Suprapubic skin (tissue), 4 donors: ENCODE data around the gene GNAI1. TPM values are rescaled to one million over a fixed set of nuclear protein-coding genes. Genes with fewer than 3 reads are reported as not detected.

Experiments
- DNase-seq, 2 donors: peaks; one replicate each; pipeline ENCODE4 v3.0.0-alpha.2; 2019; ENCODE audit warnings: low spot score in 2 of 2
- H3K27ac ChIP-seq: fragments of 200-600 bp; sonication (generic); one replicate; pipeline ENCODE4 v1.5.1; 2019
- H3K27me3 ChIP-seq: fragments of 200-600 bp; sonication (generic); one replicate; pipeline ENCODE4 v1.5.1; 2019
- H3K36me3 ChIP-seq: fragments of 200-600 bp; sonication (generic); one replicate; pipeline ENCODE4 v1.5.1; 2019
- H3K4me1 ChIP-seq: fragments of 200-600 bp; sonication (generic); one replicate; pipeline ENCODE4 v1.5.1; 2019
- H3K4me3 ChIP-seq: fragments of 200-600 bp; sonication (generic); one replicate; pipeline ENCODE4 v1.5.1; 2019; ENCODE audit warnings: mild to moderate bottlenecking
- H3K9me3 ChIP-seq: fragments of 200-600 bp; sonication (generic); one replicate; pipeline ENCODE4 v1.5.1; 2019
- EP300 ChIP-seq: sonication (generic); formaldehyde crosslinking; IDR thresholded peaks from one replicate; pipeline ENCODE4 v1.6.1; 2017; ENCODE audit warnings: antibody characterized with exemption
- POLR2A ChIP-seq, 2 donors: fragments of 450-650 bp; IDR thresholded peaks; one replicate each; pipeline ENCODE4 v1.6.1; 2017; ENCODE audit warnings: antibody characterized with exemption in 2 of 2, mild to moderate bottlenecking in 2 of 2, moderate library complexity in 2 of 2
- POLR2AphosphoS5 ChIP-seq, 3 donors: sonication (generic); formaldehyde crosslinking; IDR thresholded peaks; one replicate each; pipeline ENCODE4 v1.6.1; 2017; ENCODE audit warnings: antibody characterized with exemption in 3 of 3
- WGBS: methylation state at CpG from one replicate; pipeline ENCODE4 v1.1.5; 2018; 5-methylcytosine and 5-hydroxymethylcytosine counted together
- total RNA-seq, 4 donors: library from RNA; depleted of rRNA; stranded (reverse); fragments of >200 nt; gene quantifications; one replicate each; pipeline ENCODE4 v1.1.0, GENCODE V29; 2016
- TF ChIP-seq, protein P1 (sequence below), 2 donors: fragments of 200-600 bp in 1 of 2; fragments of 450-650 bp in 1 of 2; sonication (generic) in 1 of 2; IDR thresholded peaks; one replicate each; pipeline ENCODE4 v1.5.1; 2016 to 2019; ENCODE audit warnings: antibody characterized with exemption in 2 of 2, mild to moderate bottlenecking in 1 of 2, moderate library complexity in 1 of 2

Gene GNAI1
- total RNA-seq, 4 donors from 2014 or later = 64.9 to 87.9 (median 72.1) TPM

DNA sequence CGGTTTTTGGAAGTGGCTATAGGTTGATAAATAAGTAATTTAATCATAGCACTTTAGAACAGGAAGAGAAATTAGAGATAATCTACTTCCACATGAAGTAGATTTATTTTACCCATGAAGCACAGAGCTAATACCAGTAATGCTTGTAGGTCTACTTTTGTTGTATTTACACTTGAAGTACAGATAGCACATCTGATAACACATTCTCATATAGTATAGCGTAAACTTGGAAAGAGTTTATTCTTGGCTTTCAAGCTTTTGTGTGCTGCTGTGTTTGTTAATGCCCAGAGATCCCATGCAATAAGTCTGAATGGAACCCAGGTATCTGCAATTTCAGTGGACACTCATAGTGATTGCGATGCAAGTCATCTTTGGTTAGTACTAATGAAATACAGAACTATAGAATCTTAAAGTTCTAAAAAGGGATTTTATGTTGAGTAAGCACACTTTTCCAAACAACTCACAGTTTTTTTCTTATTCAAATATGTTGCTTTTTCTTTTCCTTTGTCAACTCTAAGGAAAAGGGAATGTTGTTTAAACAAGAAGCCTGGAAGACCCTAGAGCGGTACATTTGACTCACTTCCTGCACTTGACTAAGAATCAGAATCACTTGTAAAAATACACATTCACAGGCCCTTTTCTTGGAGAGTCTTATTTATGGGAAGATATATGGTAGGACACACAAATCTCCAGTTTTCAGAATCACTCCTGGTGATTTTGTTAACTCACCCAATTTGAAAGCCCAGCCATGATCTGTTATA, 105.8 kb downstream of the GNAI1 start:
- Histone ChIP-seq H3K27me3 (no peaks in the 10 kb centered on the region), H3K9me3 (no peaks in the 10 kb centered on the region), H3K27ac (no peak overlapping the region), H3K36me3 (no peaks in the 10 kb centered on the region), H3K4me3 (no peak overlapping the region), H3K4me1 (peaks cover 4% of the 10 kb centered on the region)
- no peak for DNase-seq
- WGBS = 87% methylated on average over 4 of the region's 4 CpGs
- no peak for TF ChIP-seq POLR2A (IDR thresholded peaks at IDR 0.05)
- TF ChIP-seq EP300 = no peak
- TF ChIP-seq, protein P1, sequence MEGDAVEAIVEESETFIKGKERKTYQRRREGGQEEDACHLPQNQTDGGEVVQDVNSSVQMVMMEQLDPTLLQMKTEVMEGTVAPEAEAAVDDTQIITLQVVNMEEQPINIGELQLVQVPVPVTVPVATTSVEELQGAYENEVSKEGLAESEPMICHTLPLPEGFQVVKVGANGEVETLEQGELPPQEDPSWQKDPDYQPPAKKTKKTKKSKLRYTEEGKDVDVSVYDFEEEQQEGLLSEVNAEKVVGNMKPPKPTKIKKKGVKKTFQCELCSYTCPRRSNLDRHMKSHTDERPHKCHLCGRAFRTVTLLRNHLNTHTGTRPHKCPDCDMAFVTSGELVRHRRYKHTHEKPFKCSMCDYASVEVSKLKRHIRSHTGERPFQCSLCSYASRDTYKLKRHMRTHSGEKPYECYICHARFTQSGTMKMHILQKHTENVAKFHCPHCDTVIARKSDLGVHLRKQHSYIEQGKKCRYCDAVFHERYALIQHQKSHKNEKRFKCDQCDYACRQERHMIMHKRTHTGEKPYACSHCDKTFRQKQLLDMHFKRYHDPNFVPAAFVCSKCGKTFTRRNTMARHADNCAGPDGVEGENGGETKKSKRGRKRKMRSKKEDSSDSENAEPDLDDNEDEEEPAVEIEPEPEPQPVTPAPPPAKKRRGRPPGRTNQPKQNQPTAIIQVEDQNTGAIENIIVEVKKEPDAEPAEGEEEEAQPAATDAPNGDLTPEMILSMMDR (IDR thresholded peaks at IDR 0.05) = no peak
- no peak for TF ChIP-seq POLR2AphosphoS5 (IDR thresholded peaks at IDR 0.05)

DNA sequence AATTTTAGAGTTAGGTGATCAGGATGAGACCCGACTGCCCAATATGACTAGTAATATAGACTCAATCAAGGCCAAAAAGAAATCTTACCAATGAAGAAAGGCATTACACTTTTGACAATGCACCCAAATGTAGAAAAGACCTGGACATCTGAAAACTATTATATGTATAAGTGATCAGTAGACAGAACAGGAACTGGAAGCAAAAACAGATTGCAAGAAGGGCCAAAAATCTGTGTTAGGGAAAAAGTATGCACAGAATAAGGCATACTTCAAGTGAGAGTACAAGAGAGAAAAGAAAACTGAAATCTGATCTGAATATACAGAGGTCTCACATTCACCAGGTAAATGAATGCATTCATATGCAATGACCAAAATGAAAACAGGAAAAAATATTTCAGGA, 107.0 kb downstream of the GNAI1 start:
- H3K27ac ChIP-seq = no peak overlapping the region
- peaks cover 4% of the 10 kb centered on the region for H3K4me1 ChIP-seq
- no peak for DNase-seq
- no peaks in the 10 kb centered on the region for H3K9me3 ChIP-seq
- no peaks in the 10 kb centered on the region for H3K27me3 ChIP-seq
- H3K4me3 ChIP-seq = no peak overlapping the region
- WGBS = 92% methylated on average over 1 of the region's 1 CpG
- H3K36me3 ChIP-seq = no peaks in the 10 kb centered on the region
- TF ChIP-seq, protein P1 (IDR thresholded peaks at IDR 0.05) = no peak
- TF ChIP-seq POLR2A (IDR thresholded peaks at IDR 0.05) = no peak
- TF ChIP-seq EP300 = no peak
- TF ChIP-seq POLR2AphosphoS5 (IDR thresholded peaks at IDR 0.05) = no peak

DNA sequence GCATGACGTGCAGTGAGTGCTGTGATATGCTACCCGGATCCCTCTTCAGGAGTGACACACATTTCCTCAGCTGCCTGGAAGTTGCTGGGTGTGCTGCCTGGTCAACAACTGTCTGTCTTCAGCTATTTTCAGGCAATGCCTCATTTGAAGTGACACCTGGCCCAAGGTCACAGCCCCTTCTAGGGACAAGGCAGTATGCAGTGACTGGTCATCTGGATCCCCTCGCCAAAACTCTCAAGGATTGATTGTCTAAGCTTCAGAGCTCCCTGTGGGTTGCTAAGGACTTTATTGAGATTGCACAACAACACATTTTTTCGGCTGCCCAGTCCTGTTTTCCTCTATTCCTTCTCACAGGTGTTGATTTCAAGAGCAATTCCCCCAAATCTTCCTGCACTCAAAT, 108.8 kb downstream of the GNAI1 start:
- H3K36me3 ChIP-seq = no peaks in the 10 kb centered on the region
- 88% methylated on average over 4 of the region's 4 CpGs for WGBS
- no peak for DNase-seq
- peaks cover 4% of the 10 kb centered on the region for H3K4me1 ChIP-seq
- TF ChIP-seq POLR2AphosphoS5 (IDR thresholded peaks at IDR 0.05) (no peak), POLR2A (IDR thresholded peaks at IDR 0.05) (no peak), EP300 (no peak)
- TF ChIP-seq, protein P1 (IDR thresholded peaks at IDR 0.05) = no peak
- H3K4me3 ChIP-seq = no peak overlapping the region
- H3K9me3 ChIP-seq = no peaks in the 10 kb centered on the region
- H3K27me3 ChIP-seq = no peaks in the 10 kb centered on the region
- H3K27ac ChIP-seq = no peak overlapping the region

DNA sequence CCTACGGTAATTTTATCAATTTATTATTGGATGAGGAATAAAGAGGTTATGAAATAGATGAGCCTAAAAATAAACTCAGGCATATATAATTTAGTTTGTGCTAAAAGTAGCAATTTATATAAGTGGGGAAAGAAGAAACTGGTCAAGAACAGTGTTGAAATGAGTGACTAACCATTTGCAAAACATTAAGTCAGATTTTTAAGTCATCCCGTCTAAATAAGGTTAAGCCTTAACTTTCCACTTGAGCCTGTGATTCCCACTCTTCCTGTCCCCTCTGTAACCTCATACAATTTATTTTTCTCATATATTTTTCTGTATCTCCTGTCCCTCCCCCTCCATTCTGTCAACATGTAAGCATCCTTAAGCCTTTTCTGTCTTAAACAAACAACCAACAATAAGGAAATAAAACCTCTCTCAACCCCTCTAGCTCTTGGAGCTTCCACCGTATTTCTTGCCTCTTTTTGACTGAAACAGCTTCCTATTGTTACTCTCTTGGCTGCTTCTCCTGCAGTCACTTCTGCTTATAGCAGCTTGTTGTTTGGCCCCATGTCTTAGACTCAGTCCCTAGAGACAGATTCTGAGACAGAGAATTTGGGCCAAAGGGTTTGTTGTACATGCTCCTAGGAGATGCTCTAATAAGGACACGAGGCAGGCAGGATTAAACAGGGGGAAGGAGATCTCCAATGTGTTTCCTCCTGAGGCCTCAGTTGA, 109.7 kb downstream of the GNAI1 start:
- no peak overlapping the region for H3K4me3 ChIP-seq
- peaks cover 4% of the 10 kb centered on the region for H3K4me1 ChIP-seq
- H3K36me3 ChIP-seq = no peaks in the 10 kb centered on the region
- no peaks in the 10 kb centered on the region for H3K9me3 ChIP-seq
- H3K27me3 ChIP-seq = no peaks in the 10 kb centered on the region
- H3K27ac ChIP-seq = no peak overlapping the region
- no peak for TF ChIP-seq POLR2AphosphoS5 (IDR thresholded peaks at IDR 0.05)
- TF ChIP-seq, protein P1 (IDR thresholded peaks at IDR 0.05) = no peak
- no peak for TF ChIP-seq EP300
- TF ChIP-seq POLR2A (IDR thresholded peaks at IDR 0.05) = no peak
- WGBS = 60% methylated on average over 4 of the region's 4 CpGs
- no peak for DNase-seq

DNA sequence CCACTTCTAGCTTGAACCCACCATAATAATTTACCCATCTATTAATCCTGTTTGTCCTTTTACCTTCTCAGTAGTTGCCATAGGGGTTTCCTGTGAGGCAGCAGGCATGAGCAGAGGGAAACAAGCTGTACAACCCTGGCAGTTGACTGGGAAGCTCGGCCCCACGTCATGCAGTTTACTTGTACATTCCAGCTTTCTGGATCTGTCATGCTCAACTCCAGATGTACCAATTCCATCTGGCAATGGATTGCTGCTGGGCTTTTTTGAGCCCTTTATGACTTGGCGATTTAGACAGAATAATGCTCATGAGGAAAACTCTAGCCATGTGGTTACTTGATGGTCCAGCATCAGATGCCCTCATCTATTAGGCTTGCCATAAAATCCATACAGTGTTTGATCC, 112.5 kb downstream of the GNAI1 start:
- Histone ChIP-seq H3K4me1 (peaks cover 4% of the 10 kb centered on the region), H3K4me3 (no peak overlapping the region), H3K9me3 (no peaks in the 10 kb centered on the region), H3K27me3 (no peaks in the 10 kb centered on the region), H3K36me3 (no peaks in the 10 kb centered on the region), H3K27ac (no peak overlapping the region)
- TF ChIP-seq, protein P1 (IDR thresholded peaks at IDR 0.05) = no peak
- TF ChIP-seq POLR2A (IDR thresholded peaks at IDR 0.05) (no peak), POLR2AphosphoS5 (IDR thresholded peaks at IDR 0.05) (no peak), EP300 (no peak)
- 83% methylated on average over 3 of the region's 3 CpGs for WGBS
- DNase-seq = no peak
